Lung (tissue), 12 donors: Measurements from ENCODE around the gene LRRC8A. TPM values are rescaled to one million over a fixed set of nuclear protein-coding genes. Genes with fewer than 3 reads are reported as not detected.
"Not testable (repeated sequence)": the region's sequence is repeated elsewhere in the genome, so short reads cannot be mapped to it uniquely, and the experiment has no call there.

Source experiments
- ATAC-seq: fragments of 200-7000 bp; cut with Tn5 transposase; one replicate; pipeline ENCODE4 v1.9.1; 2020; ENCODE audit warnings: moderate number of reproducible peaks; ENCODE audit not compliant: insufficient read depth, low FRiP score
- DNase-seq, 3 donors: peaks; one replicate each; pipeline ENCODE4 v3.0.0-alpha.2; 2013 to 2017
- H3K27ac ChIP-seq, 2 donors: one replicate each; pipeline ENCODE4 v1.5.1; 2013; ENCODE audit warnings: mild to moderate bottlenecking in 2 of 2, moderate library complexity in 2 of 2, control low read depth in 1 of 2, inconsistent platforms in 1 of 2, low read depth in 1 of 2, low read length in 1 of 2
- H3K27me3 ChIP-seq, 3 donors: one replicate each; pipeline ENCODE4 v1.5.1; 2013; ENCODE audit warnings: low read length in 2 of 3; ENCODE audit not compliant: control insufficient read depth in 3 of 3, insufficient read depth in 3 of 3
- H3K36me3 ChIP-seq, 4 donors: one replicate each; pipeline ENCODE4 v1.5.1; 2013; ENCODE audit warnings: low read length in 4 of 4, mild to moderate bottlenecking in 1 of 4, moderate library complexity in 1 of 4; ENCODE audit not compliant: control insufficient read depth in 4 of 4, insufficient read depth in 4 of 4
- H3K4me1 ChIP-seq, 5 donors: one replicate each; pipeline ENCODE4 v1.5.1; 2013; ENCODE audit warnings: low read length in 5 of 5, mild to moderate bottlenecking in 2 of 5, moderate library complexity in 1 of 5; ENCODE audit not compliant: control insufficient read depth in 5 of 5, insufficient read depth in 5 of 5
- H3K4me3 ChIP-seq: one replicate; pipeline ENCODE4 v1.5.1; 2013; ENCODE audit warnings: mild to moderate bottlenecking, control low read depth, moderate library complexity
- H3K9ac ChIP-seq, 2 donors: one replicate each; pipeline ENCODE4 v1.5.1; 2013; ENCODE audit warnings: low read length in 2 of 2, control low read depth in 1 of 2; ENCODE audit not compliant: insufficient read depth in 1 of 2
- H3K9me3 ChIP-seq, 4 donors: one replicate each; pipeline ENCODE4 v1.5.1; 2013; ENCODE audit warnings: low read length in 3 of 4, mild to moderate bottlenecking in 1 of 4, moderate library complexity in 1 of 4; ENCODE audit not compliant: control insufficient read depth in 4 of 4, insufficient read depth in 3 of 4
- CTCF ChIP-seq: IDR thresholded peaks from 2 replicates; pipeline ENCODE4 v1.5.1; 2012; ENCODE audit warnings: mild to moderate bottlenecking; ENCODE audit errors: control extremely low read depth, extremely low read depth
- WGBS, 2 donors: extraction: QIAGEN DNeasy Blood & Tissue Kit; methylation state at CpG; one replicate each; pipeline ENCODE4 v1.1.7; 2013; 5-methylcytosine and 5-hydroxymethylcytosine counted together
- polyA plus RNA-seq, 2 donors: library from polyadenylated mRNA; stranded (reverse); fragments of 200-250 nt; gene quantifications; one replicate each; pipeline ENCODE4 v1.2.1, GENCODE V29; 2013
- total RNA-seq, 2 donors: library from RNA; depleted of rRNA in 1 of 2; stranded (reverse); fragments of >200 nt in 1 of 2; gene quantifications; one replicate each; pipeline ENCODE4 v1.2.1, GENCODE V29; 2014 to 2021
- donor health status: control.
- donor health status: control.
- donor health status: Bipolar disorder and iron deficiency.
- donor health status: healthy.
- donor health status: DM: yes; HTN: yes; CAD: no.

Gene LRRC8A
- total and polyA plus RNA-seq, 4 donors = 26.6 to 66.9 (median 45.6) TPM

GRCh38 chr9:128947527-128948301 is 65.8 kb downstream of the LRRC8A start, which contains the start of the genes DOLK and NUP188:
DOLK (minus strand) TSS chr9:128947603; CDS start chr9:128947303, 300 bp downstream.
NUP188 (plus strand) TSS chr9:128947699; CDS start chr9:128947720, 21 bp downstream.
- peak; percentile 95 for DNase-seq

GRCh38 chr9:128961403-128961802 is 79.5 kb downstream of the LRRC8A start:
- 98 to 99% methylated on average over 9 of the region's 9 CpGs for WGBS, 2 donors

More at GRCh38 chr9:128947527-128948301, 65.8 kb downstream of the LRRC8A start, which contains the start of the genes DOLK and NUP188:
- TF ChIP-seq CTCF = no peak
- H3K9ac ChIP-seq = peak within 1 kb of the TSS; percentile 85 to 86
- 0 to 1% methylated on average over 77 to 86 of the region's 86 CpGs for WGBS, 2 donors
- H3K27ac ChIP-seq = peak within 1 kb of the TSS; percentile 62 to 95
- H3K9me3 ChIP-seq = no peaks in the 10 kb centered on the region
- peaks cover 0 to 13% (median 4%) of the 10 kb centered on the region in 5 donors for H3K4me1 ChIP-seq
- H3K36me3 ChIP-seq = peaks cover 0 to 9% (median 7%) of the 10 kb centered on the region in 4 donors
- peak; percentile 92 for ATAC-seq
- H3K27me3 ChIP-seq = no peaks in the 10 kb centered on the region
- peak within 1 kb of the TSS; percentile 80 for H3K4me3 ChIP-seq

More at GRCh38 chr9:128961403-128961802, 79.5 kb downstream of the LRRC8A start:
- not testable (repeated sequence) for H3K27me3 ChIP-seq, H3K27ac ChIP-seq, H3K9me3 ChIP-seq, DNase-seq, H3K4me1 ChIP-seq, H3K4me3 ChIP-seq, H3K9ac ChIP-seq, ATAC-seq
- H3K36me3 ChIP-seq = peaks cover 11 to 30% (median 24%) of the 10 kb centered on the region in 4 donors

Other genes starting within 250 kb of the LRRC8A start
- 10 to 100 TPM; 32.5 to 84.8 TPM for gene DYNC2I2, start 225.3 kb upstream of the LRRC8A start, total RNA-seq
- gene DYNC2I2, start 225.3 kb upstream of the LRRC8A start, polyA plus RNA-seq = 10 to 100 TPM; 47.2 to 84.7 TPM
- gene SET, start 192.9 kb upstream of the LRRC8A start, total RNA-seq = 100 to 1,000 TPM; 232 to 364 TPM
- 100 to 1,000 TPM in 1 of 2 donors, 10 to 100 TPM in 1; 98.0 to 146 TPM for gene SET, start 192.9 kb upstream of the LRRC8A start, polyA plus RNA-seq
- gene PKN3, start 179.6 kb upstream of the LRRC8A start, total RNA-seq = 10 to 100 TPM in 1 of 2 donors, 1 to 10 TPM in 1; 4.1 to 19.3 TPM
- 10 to 100 TPM in 1 of 2 donors, 1 to 10 TPM in 1; 8.6 to 13.0 TPM for gene PKN3, start 179.6 kb upstream of the LRRC8A start, polyA plus RNA-seq
- 10 to 100 TPM; 22.6 to 49.5 TPM for gene ZDHHC12, start 158.0 kb upstream of the LRRC8A start, total RNA-seq
- 100 to 1,000 TPM in 1 of 2 donors, 10 to 100 TPM in 1; 77.4 to 103 TPM for gene ZDHHC12, start 158.0 kb upstream of the LRRC8A start, polyA plus RNA-seq
- gene ZER1, start 110.2 kb upstream of the LRRC8A start, total RNA-seq = 10 to 100 TPM; 36.5 to 39.0 TPM
- gene ZER1, start 110.2 kb upstream of the LRRC8A start, polyA plus RNA-seq = 10 to 100 TPM; 17.6 to 20.2 TPM
- 10 to 100 TPM in 1 of 2 donors, 1 to 10 TPM in 1; 9.7 to 27.7 TPM for gene TBC1D13, start 94.9 kb upstream of the LRRC8A start, total RNA-seq
- 10 to 100 TPM; 14.0 to 14.3 TPM for gene TBC1D13, start 94.9 kb upstream of the LRRC8A start, polyA plus RNA-seq
- 10 to 100 TPM in 1 of 2 donors, 1 to 10 TPM in 1; 5.6 to 36.6 TPM for gene ENDOG, start 63.6 kb upstream of the LRRC8A start, total RNA-seq
- gene ENDOG, start 63.6 kb upstream of the LRRC8A start, polyA plus RNA-seq = 10 to 100 TPM; 21.2 to 34.2 TPM
- gene SPOUT1, start 52.3 kb upstream of the LRRC8A start, total RNA-seq = 10 to 100 TPM; 26.1 to 50.0 TPM
- gene SPOUT1, start 52.3 kb upstream of the LRRC8A start, polyA plus RNA-seq = 10 to 100 TPM; 23.7 to 32.0 TPM
- gene KYAT1, start 183 bp upstream of the LRRC8A start, total RNA-seq = 1 to 10 TPM; 4.6 to 7.7 TPM
- 1 to 10 TPM; 4.5 to 5.0 TPM for gene KYAT1, start 183 bp upstream of the LRRC8A start, polyA plus RNA-seq
- gene PHYHD1, start 38.8 kb downstream of the LRRC8A start, total RNA-seq = 10 to 100 TPM; 25.5 to 66.5 TPM
- gene PHYHD1, start 38.8 kb downstream of the LRRC8A start, polyA plus RNA-seq = 10 to 100 TPM; 21.4 to 86.3 TPM
- gene DOLK, start 65.5 kb downstream of the LRRC8A start, total RNA-seq = 10 to 100 TPM; 10.6 to 17.9 TPM
- gene DOLK, start 65.5 kb downstream of the LRRC8A start, polyA plus RNA-seq = 10 to 100 TPM in 1 of 2 donors, 1 to 10 TPM in 1; 9.6 to 19.1 TPM
- 10 to 100 TPM; 39.3 to 48.5 TPM for gene NUP188, start 65.6 kb downstream of the LRRC8A start, total RNA-seq
- 10 to 100 TPM; 17.0 to 24.9 TPM for gene NUP188, start 65.6 kb downstream of the LRRC8A start, polyA plus RNA-seq
- 10 to 100 TPM; 51.3 to 88.9 TPM for gene SH3GLB2, start 146.2 kb downstream of the LRRC8A start, total RNA-seq
- 100 to 1,000 TPM in 1 of 2 donors, 10 to 100 TPM in 1; 54.5 to 110 TPM for gene SH3GLB2, start 146.2 kb downstream of the LRRC8A start, polyA plus RNA-seq
- 10 to 100 TPM; 22.9 to 31.6 TPM for gene MIGA2, start 154.5 kb downstream of the LRRC8A start, total RNA-seq
- 10 to 100 TPM; 18.6 to 19.1 TPM for gene MIGA2, start 154.5 kb downstream of the LRRC8A start, polyA plus RNA-seq
- 10 to 100 TPM in 1 of 2 donors, 1 to 10 TPM in 1; 7.0 to 17.6 TPM for gene DOLPP1, start 199.0 kb downstream of the LRRC8A start, total RNA-seq
- 10 to 100 TPM in 1 of 2 donors, 1 to 10 TPM in 1; 7.8 to 12.2 TPM for gene DOLPP1, start 199.0 kb downstream of the LRRC8A start, polyA plus RNA-seq
- gene CRAT, start 228.7 kb downstream of the LRRC8A start, total RNA-seq = 10 to 100 TPM; 14.5 to 26.0 TPM
- 10 to 100 TPM; 10.4 to 18.6 TPM for gene CRAT, start 228.7 kb downstream of the LRRC8A start, polyA plus RNA-seq
- gene PTPA, start 229.3 kb downstream of the LRRC8A start, total RNA-seq = 100 to 1,000 TPM in 1 of 2 donors, 10 to 100 TPM in 1; 62.5 to 145 TPM
- gene PTPA, start 229.3 kb downstream of the LRRC8A start, polyA plus RNA-seq = 100 to 1,000 TPM; 103 to 130 TPM